Gastroesophageal sphincter (tissue), 3 donors: ENCODE measurements around the gene DTHD1.

ENCODE experiments used
- EP300 ChIP-seq: sonication (generic); formaldehyde crosslinking; IDR thresholded peaks from one replicate; pipeline ENCODE4 v1.6.1; 2017; ENCODE audit warnings: antibody characterized with exemption, mild to moderate bottlenecking
- POLR2A ChIP-seq, 2 donors: fragments of 450-650 bp; IDR thresholded peaks; one replicate each; pipeline ENCODE4 v1.6.1; 2017; ENCODE audit warnings: antibody characterized with exemption in 2 of 2, mild to moderate bottlenecking in 2 of 2, moderate library complexity in 1 of 2
- POLR2AphosphoS5 ChIP-seq: sonication (generic); formaldehyde crosslinking; IDR thresholded peaks from one replicate; pipeline ENCODE4 v1.6.1; 2017; ENCODE audit warnings: antibody characterized with exemption
- TF ChIP-seq, protein P1 (sequence below), 4 experiments: fragments of 200-600 bp in 2 of 4; fragments of 450-650 bp in 2 of 4; sonication (generic) in 1 of 4; IDR thresholded peaks; one replicate each; pipeline ENCODE4 v1.5.1; 2017 to 2019; ENCODE audit warnings: antibody characterized with exemption in 4 of 4, mild to moderate bottlenecking in 2 of 4, moderate library complexity in 2 of 4

DNA sequence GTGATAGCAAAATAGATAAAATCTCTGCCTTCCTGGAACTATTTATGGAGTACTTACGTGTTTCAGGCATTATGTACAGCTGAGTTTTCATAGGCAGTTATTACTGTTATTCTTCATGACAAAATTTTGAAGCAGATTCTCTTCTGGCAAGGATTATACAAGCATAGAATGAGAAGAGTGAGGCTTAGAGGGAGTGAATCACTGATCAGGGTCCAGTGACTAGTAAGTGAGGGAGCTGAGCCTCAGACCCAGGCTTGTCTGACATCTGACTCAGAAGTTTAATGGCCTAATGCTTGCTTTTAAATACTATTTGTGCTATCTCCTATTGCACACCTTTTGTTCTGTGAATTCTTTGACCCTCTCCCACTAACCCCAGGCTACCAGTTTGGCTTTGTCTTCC is 110.6 kb downstream of the DTHD1 start:
- TF ChIP-seq, protein P1, sequence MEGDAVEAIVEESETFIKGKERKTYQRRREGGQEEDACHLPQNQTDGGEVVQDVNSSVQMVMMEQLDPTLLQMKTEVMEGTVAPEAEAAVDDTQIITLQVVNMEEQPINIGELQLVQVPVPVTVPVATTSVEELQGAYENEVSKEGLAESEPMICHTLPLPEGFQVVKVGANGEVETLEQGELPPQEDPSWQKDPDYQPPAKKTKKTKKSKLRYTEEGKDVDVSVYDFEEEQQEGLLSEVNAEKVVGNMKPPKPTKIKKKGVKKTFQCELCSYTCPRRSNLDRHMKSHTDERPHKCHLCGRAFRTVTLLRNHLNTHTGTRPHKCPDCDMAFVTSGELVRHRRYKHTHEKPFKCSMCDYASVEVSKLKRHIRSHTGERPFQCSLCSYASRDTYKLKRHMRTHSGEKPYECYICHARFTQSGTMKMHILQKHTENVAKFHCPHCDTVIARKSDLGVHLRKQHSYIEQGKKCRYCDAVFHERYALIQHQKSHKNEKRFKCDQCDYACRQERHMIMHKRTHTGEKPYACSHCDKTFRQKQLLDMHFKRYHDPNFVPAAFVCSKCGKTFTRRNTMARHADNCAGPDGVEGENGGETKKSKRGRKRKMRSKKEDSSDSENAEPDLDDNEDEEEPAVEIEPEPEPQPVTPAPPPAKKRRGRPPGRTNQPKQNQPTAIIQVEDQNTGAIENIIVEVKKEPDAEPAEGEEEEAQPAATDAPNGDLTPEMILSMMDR (IDR thresholded peaks at IDR 0.05): no peak
- TF ChIP-seq POLR2A (IDR thresholded peaks at IDR 0.05): no peak
- no peak for TF ChIP-seq POLR2AphosphoS5
- TF ChIP-seq EP300: no peak
